GM20000 (cell line): ENCODE data around the gene HAGH.
"Not testable (repeated sequence)": the region's sequence is repeated elsewhere in the genome, so short reads cannot be mapped to it uniquely, and the experiment has no call there.

Source experiments
- DNase-seq: peaks from one replicate; pipeline ENCODE4 v3.0.0; 2012; ENCODE audit warnings: low spot score
- CTCF ChIP-seq: IDR thresholded peaks from 2 replicates; pipeline ENCODE4 v1.5.1; 2012; ENCODE audit warnings: mild to moderate bottlenecking, control low read depth; ENCODE audit errors: extremely low read depth, missing control alignments

Gene HAGH

GRCh38 chr16:1826691-1827573 is at the start of gene HAGH, which contains the start of gene FAHD1:
TSS of gene HAGH (minus strand) at chr16:1826825. CDS start at chr16:1826787, 38 bp downstream.
TSS of gene FAHD1 (plus strand) at chr16:1827206. CDS start at chr16:1827239, 33 bp downstream.
- no peak for TF ChIP-seq CTCF
- DNase-seq, result peak; percentile 100

GRCh38 chr16:1876066-1876465 is 49.4 kb upstream of the HAGH start:
- DNase-seq, result not testable (repeated sequence)

GRCh38 chr16:1874854-1875253 is 48.2 kb upstream of the HAGH start:
- DNase-seq, result no peak
- TF ChIP-seq CTCF, result no peak

- peak; percentile 38 for DNase-seq
- TF ChIP-seq CTCF, result no peak
Observed at GRCh38 chr16:1871974-1872635, 45.5 kb upstream of the HAGH start, which contains the start of gene MEIOB. TSS of gene MEIOB (minus strand) at chr16:1872164. CDS start at chr16:1868175, 3,989 bp downstream.

- DNase-seq, result no peak
- no peak for TF ChIP-seq CTCF
Observed at GRCh38 chr16:1870365-1871082, 43.9 kb upstream of the HAGH start.

GRCh38 chr16:1865902-1866690 is 39.5 kb upstream of the HAGH start:
- no peak for DNase-seq
- no peak for TF ChIP-seq CTCF
